ENCODE data around the gene ADPRHL1. TPM values are rescaled to one million over a fixed set of nuclear protein-coding genes. Genes with fewer than 3 reads are reported as not detected.

Gene ADPRHL1
- total RNA-seq, 4 donors from 2014 or later = 6.9 to 15.5 (median 12.6) TPM

GRCh38 chr13:113457510-113457909, 4.2 kb upstream of the ADPRHL1 start:
- no peaks in the 10 kb centered on the region for H3K27me3 ChIP-seq
- 91 to 92% methylated on average over 27 of the region's 27 CpGs for WGBS, 2 donors
- no peaks in the 10 kb centered on the region for H3K9me3 ChIP-seq
- no peak overlapping the region for H3K4me3 ChIP-seq
- H3K36me3 ChIP-seq = peaks cover 0 to 91% (median 5%) of the 10 kb centered on the region in 3 donors
- TF ChIP-seq POLR2A (IDR thresholded peaks at IDR 0.05) (no peak), CTCF (IDR thresholded peaks at IDR 0.05) (no peak), EP300 (IDR thresholded peaks at IDR 0.05) (no peak)
- H3K4me1 ChIP-seq = no peaks in the 10 kb centered on the region
- H3K27ac ChIP-seq = no peak overlapping the region
- no peak for DNase-seq (ENCODE audit: low spot score in 2 of 2)

DNA sequence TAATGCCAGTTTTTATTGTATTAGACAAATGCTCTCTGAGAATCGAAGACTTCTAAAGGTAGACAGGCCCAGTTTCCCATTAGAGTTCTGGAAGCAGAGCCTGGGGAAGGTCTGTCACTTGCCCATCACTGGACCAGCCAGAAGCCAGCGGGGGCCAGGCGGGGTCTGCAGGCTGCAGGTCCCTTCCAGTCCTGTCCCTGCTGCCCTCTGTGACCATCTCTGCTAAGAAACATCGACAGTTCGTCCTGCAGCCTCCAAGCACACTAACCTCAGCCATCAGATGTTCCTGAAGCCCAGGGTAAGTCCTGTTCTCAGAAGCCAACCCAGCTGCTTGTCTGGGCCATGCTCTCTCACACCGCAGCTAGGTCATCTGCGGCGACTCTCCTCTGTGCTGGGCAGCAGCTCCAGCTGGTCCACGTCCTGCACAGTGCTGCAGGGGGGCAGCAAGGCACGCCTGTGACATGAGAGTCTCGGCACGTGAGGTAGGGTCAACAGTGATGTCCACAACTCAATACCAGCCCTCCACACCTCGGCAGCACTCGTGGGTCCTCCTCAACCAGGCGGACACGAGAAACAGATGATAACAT, 2.9 kb upstream of the ADPRHL1 start:
- no peak overlapping the region for H3K27ac ChIP-seq
- no peaks in the 10 kb centered on the region for H3K27me3 ChIP-seq
- H3K36me3 ChIP-seq = peaks cover 0 to 83% (median 5%) of the 10 kb centered on the region in 3 donors
- no peaks in the 10 kb centered on the region for H3K4me1 ChIP-seq
- TF ChIP-seq EP300 (IDR thresholded peaks at IDR 0.05) (no peak), POLR2A (IDR thresholded peaks at IDR 0.05) (no peak), CTCF (IDR thresholded peaks at IDR 0.05) (no peak)
- H3K9me3 ChIP-seq = no peaks in the 10 kb centered on the region
- 96 to 98% methylated on average over 10 to 15 of the region's 16 CpGs for WGBS, 2 donors
- H3K4me3 ChIP-seq = no peak overlapping the region
- DNase-seq (ENCODE audit: low spot score in 2 of 2) = no peak

- TF ChIP-seq CTCF (IDR thresholded peaks at IDR 0.05) (no peak), EP300 (IDR thresholded peaks at IDR 0.05) (no peak), POLR2A (IDR thresholded peaks at IDR 0.05) (no peak)
- WGBS, 2 donors = 92% methylated on average over 18 of the region's 18 CpGs
- Histone ChIP-seq H3K27me3 (no peaks in the 10 kb centered on the region), H3K4me3 (no peak overlapping the region), H3K9me3 (no peaks in the 10 kb centered on the region), H3K4me1 (no peaks in the 10 kb centered on the region), H3K36me3 (peaks cover 0 to 75% (median 5%) of the 10 kb centered on the region in 3 donors), H3K27ac (no peak overlapping the region)
- no peak for DNase-seq (ENCODE audit: low spot score in 2 of 2)
Measured at GRCh38 chr13:113455384-113455783, 2.1 kb upstream of the ADPRHL1 start.

- H3K27ac ChIP-seq = no peak overlapping the region
- DNase-seq (ENCODE audit: low spot score in 2 of 2) = no peak
- H3K4me1 ChIP-seq = peaks cover 0 to 2% (median 0%) of the 10 kb centered on the region in 4 donors
- H3K9me3 ChIP-seq = no peaks in the 10 kb centered on the region
- TF ChIP-seq EP300 (IDR thresholded peaks at IDR 0.05) (no peak), CTCF (IDR thresholded peaks at IDR 0.05) (no peak), POLR2A (IDR thresholded peaks at IDR 0.05) (no peak)
- WGBS, 2 donors = 95% methylated on average over 13 of the region's 13 CpGs
- peaks cover 0 to 70% (median 5%) of the 10 kb centered on the region in 3 donors for H3K36me3 ChIP-seq
- no peaks in the 10 kb centered on the region for H3K27me3 ChIP-seq
- no peak overlapping the region for H3K4me3 ChIP-seq
Measured at GRCh38 chr13:113454936-113455335, 1.6 kb upstream of the ADPRHL1 start.

DNA sequence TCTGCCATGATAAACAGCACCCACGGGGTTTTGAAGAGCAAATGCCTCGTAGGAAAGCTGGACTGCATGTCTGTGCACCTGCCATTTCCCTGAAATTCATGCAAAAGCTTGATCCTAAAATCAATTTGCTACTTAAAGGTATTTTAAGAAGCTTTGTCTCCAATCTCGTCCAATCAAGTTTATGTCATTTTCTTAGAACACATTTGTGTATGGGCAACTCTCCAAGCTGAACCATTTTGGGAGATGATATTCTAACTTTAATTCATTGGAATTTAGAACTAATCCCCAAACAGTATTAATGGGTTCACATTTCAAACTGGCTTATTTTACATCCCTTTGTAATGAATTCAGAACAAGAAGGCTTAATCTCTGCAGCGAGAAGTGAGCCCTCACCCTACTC, 822 bp downstream of the ADPRHL1 start:
- Histone ChIP-seq H3K4me1 (peaks cover 0 to 11% (median 0%) of the 10 kb centered on the region in 4 donors), H3K27me3 (no peaks in the 10 kb centered on the region), H3K4me3 (no peak overlapping the region), H3K9me3 (no peaks in the 10 kb centered on the region), H3K27ac (no peak overlapping the region), H3K36me3 (peaks cover 0 to 47% (median under 1%) of the 10 kb centered on the region in 3 donors)
- no peak for DNase-seq (ENCODE audit: low spot score in 2 of 2)
- TF ChIP-seq POLR2A (IDR thresholded peaks at IDR 0.05) = no peak
- no peak for TF ChIP-seq CTCF (IDR thresholded peaks at IDR 0.05)
- no peak for TF ChIP-seq EP300 (IDR thresholded peaks at IDR 0.05)
- 75 to 80% methylated on average over 4 of the region's 4 CpGs for WGBS, 2 donors

All from tibial nerve (tissue), 4 donors.